B cell (primary cell): ENCODE data around the gene FTO. TPM values are rescaled to one million over a fixed set of nuclear protein-coding genes. Genes with fewer than 3 reads are reported as not detected.
"Not testable (repeated sequence)": the region's sequence is repeated elsewhere in the genome, so short reads cannot be mapped to it uniquely, and the experiment has no call there.

ENCODE experiments used
- ATAC-seq: fragments of 200-7000 bp; cut with Tn5 transposase; one replicate; pipeline ENCODE4 v1.10.0; 2021; ENCODE audit warnings: low read depth, mild to moderate bottlenecking, moderate number of reproducible peaks, moderate library complexity
- CTCF ChIA-PET: fragments of 350-600 bp; sonication (Branson Sonifier 250); formaldehyde crosslinking; loops from one replicate; lab custom pipeline; 2021; ENCODE audit warnings: antibody characterized with exemption, inconsistent platforms; lab: Charles Lee
- POLR2A ChIA-PET: fragments of 350-600 bp; sonication (Branson Sonifier 250); formaldehyde crosslinking; loops from one replicate; lab custom pipeline; 2021; ENCODE audit warnings: antibody characterized with exemption; lab: Charles Lee
- DNase-seq: peaks from one replicate; pipeline ENCODE4 v3.0.0; 2013
- H2AFZ ChIP-seq: 2 replicates; pipeline ENCODE4 v1.6.1; 2012; ENCODE audit warnings: mild to moderate bottlenecking, low read depth, low read length; ENCODE audit not compliant: insufficient read depth, poor library complexity, severe bottlenecking
- H3K27ac ChIP-seq, 2 donors: 1 replicate in 1 of 2; 2 replicates in 1 of 2; pipeline ENCODE4 v1.5.1; 2012 to 2013; ENCODE audit warnings: low read length in 2 of 2, mild to moderate bottlenecking in 2 of 2, moderate library complexity in 1 of 2
- H3K27me3 ChIP-seq, 4 experiments: fragments of 200-600 bp in 1 of 4; sonication (generic) in 1 of 4; replicated peaks in 1 of 4; 1 replicate in 2 of 4; 2 replicates in 2 of 4; pipeline versions ENCODE4 v1.6.1 to v1.7.0; 2013 to 2016; ENCODE audit warnings: low read length in 3 of 4, mild to moderate bottlenecking in 2 of 4, mixed read lengths in 1 of 4, moderate library complexity in 1 of 4; ENCODE audit not compliant: insufficient read depth in 4 of 4, control insufficient read depth in 3 of 4; ENCODE audit errors: control extremely low read depth in 1 of 4
- H3K36me3 ChIP-seq, 2 experiments: replicated peaks in 1 of 2; 1 replicate in 1 of 2; 2 replicates in 1 of 2; pipeline versions ENCODE4 v1.6.1 to v1.7.1; 2013; ENCODE audit warnings: low read length in 1 of 2; ENCODE audit not compliant: insufficient read depth in 2 of 2, control insufficient read depth in 1 of 2; ENCODE audit errors: control extremely low read depth in 1 of 2, extremely low read depth in 1 of 2
- H3K4me1 ChIP-seq, 2 donors: fragments of 200-600 bp in 1 of 2; sonication (generic) in 1 of 2; 1 replicate in 1 of 2; 2 replicates in 1 of 2; pipeline versions ENCODE4 v1.5.1 to v1.6.1; 2013 to 2017; ENCODE audit warnings: low read length in 2 of 2; ENCODE audit not compliant: control insufficient read depth in 2 of 2, insufficient read depth in 2 of 2
- H3K4me2 ChIP-seq: replicated peaks from 2 replicates; pipeline ENCODE3; 2012; ENCODE audit warnings: mild to moderate bottlenecking, low read depth, low read length; ENCODE audit not compliant: poor library complexity, severe bottlenecking
- H3K4me3 ChIP-seq, 5 experiments: fragments of 200-600 bp in 1 of 5; sonication (generic) in 1 of 5; 1 replicate in 3 of 5; 2 replicates in 2 of 5; pipeline versions ENCODE4 v1.5.1 to v1.7.0; 2011 to 2016; ENCODE audit warnings: low read length in 4 of 5, mild to moderate bottlenecking in 4 of 5, low read depth in 2 of 5, control low read depth in 1 of 5, moderate library complexity in 1 of 5; ENCODE audit not compliant: insufficient read depth in 1 of 5; ENCODE audit errors: control extremely low read depth in 1 of 5, extremely low read depth in 1 of 5
- H3K79me2 ChIP-seq: fragments of 200-600 bp; sonication (generic); one replicate; pipeline ENCODE4 v1.6.0; 2016; ENCODE audit warnings: low read length; ENCODE audit not compliant: control insufficient read depth, insufficient read depth
- H3K9ac ChIP-seq: fragments of 200-600 bp; sonication (generic); 2 replicates; pipeline ENCODE4 v1.6.1; 2017; ENCODE audit warnings: mild to moderate bottlenecking, low read length, moderate library complexity
- H3K9me3 ChIP-seq, 3 donors: one replicate each; pipeline versions ENCODE4 v1.6.1 to v1.7.1; 2013; ENCODE audit warnings: low read length in 2 of 3; ENCODE audit not compliant: control insufficient read depth in 2 of 3, insufficient read depth in 1 of 3; ENCODE audit errors: control extremely low read depth in 1 of 3
- H4K20me1 ChIP-seq: 2 replicates; pipeline ENCODE4 v1.6.0; 2012; ENCODE audit warnings: mild to moderate bottlenecking, low read length; ENCODE audit not compliant: insufficient read depth, control insufficient read depth, poor library complexity, severe bottlenecking
- H3K27ac Mint-ChIP-seq: one replicate; pipeline ENCODE4 v1.8.0; 2021; ENCODE audit warnings: mixed read lengths
- H3K27me3 Mint-ChIP-seq: one replicate; pipeline ENCODE4 v1.8.0; 2021; ENCODE audit warnings: mixed read lengths
- H3K4me1 Mint-ChIP-seq: one replicate; pipeline ENCODE4 v1.8.0; 2021; ENCODE audit warnings: mixed read lengths
- H3K4me3 Mint-ChIP-seq: one replicate; pipeline ENCODE4 v1.8.0; 2021; ENCODE audit warnings: mixed read lengths
- H3K9me3 Mint-ChIP-seq: one replicate; pipeline ENCODE4 v1.8.0; 2022; ENCODE audit warnings: mixed read lengths; ENCODE audit not compliant: insufficient read depth
- EZH2 ChIP-seq: IDR thresholded peaks from 2 replicates; pipeline ENCODE4 v1.6.1; 2012; ENCODE audit warnings: borderline replicate concordance, low read depth, mild to moderate bottlenecking, moderate library complexity, low read length; ENCODE audit not compliant: insufficient read depth, poor library complexity, severe bottlenecking
- WGBS: methylation state at CpG from one replicate; pipeline ENCODE4 v1.1.5; 2013; ENCODE audit warnings: missing lambda C conversion rate; ENCODE audit not compliant: insufficient coverage; 5-methylcytosine and 5-hydroxymethylcytosine counted together
- intact Hi-C: fragments of 100-400 bp; cut with micrococcal nuclease; formaldehyde crosslinking; loops from one replicate; pipeline ENCODE4 v1.10.0; 2022
- polyA plus RNA-seq: library from polyadenylated mRNA; depleted of rRNA; stranded (reverse); fragments of >200 nt; gene quantifications from 2 replicates; pipeline ENCODE4 v1.2.3, GENCODE V29; 2012
- total RNA-seq, 2 donors: library from RNA; stranded (reverse); fragments of 120-200 nt in 1 of 2; gene quantifications; 1 replicate in 1 of 2; 2 replicates in 1 of 2; pipeline versions ENCODE4 v1.2.3 to v1.2.4, GENCODE V29; 2013 to 2022
- TF ChIP-seq, protein P1 (sequence below): fragments of 200-600 bp; IDR thresholded peaks from one replicate; pipeline ENCODE4 v1.8.0; 2022; ENCODE audit warnings: antibody characterized with exemption, mild to moderate bottlenecking

FTO gene
- total and polyA plus RNA-seq, 2 donors (not counting 1 experiment from before 2014, with no cell fraction given): 26.5 to 68.5 TPM

DNA sequence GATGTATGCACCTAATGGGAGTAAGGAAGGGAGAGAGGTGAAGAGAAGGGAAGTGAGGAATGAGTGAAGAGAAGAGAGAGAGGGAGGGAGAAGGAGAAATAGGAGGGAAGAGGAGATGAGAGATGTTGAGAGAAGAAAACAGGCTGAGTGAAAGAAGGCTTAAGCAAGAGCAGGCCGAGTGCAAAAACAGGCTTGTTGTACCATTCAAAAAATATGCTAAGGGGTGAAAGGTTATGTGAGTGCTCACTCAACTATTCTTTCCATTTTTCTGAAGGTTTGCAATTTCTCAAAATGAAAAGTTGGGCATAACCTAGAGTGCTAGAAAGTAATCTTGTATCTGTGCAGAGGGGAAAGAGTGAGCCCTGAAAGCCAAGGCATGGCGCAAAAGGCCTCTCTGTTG, 23.2 kb upstream of the FTO start:
- Mint-ChIP-seq H3K27me3 (no peaks in the 10 kb centered on the region), H3K27ac (no peak overlapping the region), H3K9me3 (peaks cover 1% of the 10 kb centered on the region), H3K4me1 (no peaks in the 10 kb centered on the region), H3K4me3 (no peak overlapping the region)
- H3K9me3 ChIP-seq: peaks cover 0 to under 1% (median 0%) of the 10 kb centered on the region in 3 donors
- H3K4me1 ChIP-seq: no peaks in the 10 kb centered on the region
- TF ChIP-seq, protein P1, sequence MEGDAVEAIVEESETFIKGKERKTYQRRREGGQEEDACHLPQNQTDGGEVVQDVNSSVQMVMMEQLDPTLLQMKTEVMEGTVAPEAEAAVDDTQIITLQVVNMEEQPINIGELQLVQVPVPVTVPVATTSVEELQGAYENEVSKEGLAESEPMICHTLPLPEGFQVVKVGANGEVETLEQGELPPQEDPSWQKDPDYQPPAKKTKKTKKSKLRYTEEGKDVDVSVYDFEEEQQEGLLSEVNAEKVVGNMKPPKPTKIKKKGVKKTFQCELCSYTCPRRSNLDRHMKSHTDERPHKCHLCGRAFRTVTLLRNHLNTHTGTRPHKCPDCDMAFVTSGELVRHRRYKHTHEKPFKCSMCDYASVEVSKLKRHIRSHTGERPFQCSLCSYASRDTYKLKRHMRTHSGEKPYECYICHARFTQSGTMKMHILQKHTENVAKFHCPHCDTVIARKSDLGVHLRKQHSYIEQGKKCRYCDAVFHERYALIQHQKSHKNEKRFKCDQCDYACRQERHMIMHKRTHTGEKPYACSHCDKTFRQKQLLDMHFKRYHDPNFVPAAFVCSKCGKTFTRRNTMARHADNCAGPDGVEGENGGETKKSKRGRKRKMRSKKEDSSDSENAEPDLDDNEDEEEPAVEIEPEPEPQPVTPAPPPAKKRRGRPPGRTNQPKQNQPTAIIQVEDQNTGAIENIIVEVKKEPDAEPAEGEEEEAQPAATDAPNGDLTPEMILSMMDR: no peak
- no peak for TF ChIP-seq EZH2
- H3K27ac ChIP-seq: no peak overlapping the region
- no peaks in the 10 kb centered on the region for H4K20me1 ChIP-seq
- H3K36me3 ChIP-seq: peaks cover 3% of the 10 kb centered on the region in 2 experiments
- H3K27me3 ChIP-seq: no peaks in the 10 kb centered on the region
- ChIA-PET CTCF (no interaction called here), POLR2A (no interaction called here)
- H2AFZ ChIP-seq: no peak overlapping the region
- H3K4me3 ChIP-seq: no peak overlapping the region
- intact Hi-C loops: no loop called here
- DNase-seq (no peak), ATAC-seq (no peak)
- WGBS: 100% methylated on average over 1 of the region's 2 CpGs
- H3K9ac ChIP-seq: no peak overlapping the region
- no peaks in the 10 kb centered on the region for H3K79me2 ChIP-seq
- H3K4me2 ChIP-seq: no peak overlapping the region

DNA sequence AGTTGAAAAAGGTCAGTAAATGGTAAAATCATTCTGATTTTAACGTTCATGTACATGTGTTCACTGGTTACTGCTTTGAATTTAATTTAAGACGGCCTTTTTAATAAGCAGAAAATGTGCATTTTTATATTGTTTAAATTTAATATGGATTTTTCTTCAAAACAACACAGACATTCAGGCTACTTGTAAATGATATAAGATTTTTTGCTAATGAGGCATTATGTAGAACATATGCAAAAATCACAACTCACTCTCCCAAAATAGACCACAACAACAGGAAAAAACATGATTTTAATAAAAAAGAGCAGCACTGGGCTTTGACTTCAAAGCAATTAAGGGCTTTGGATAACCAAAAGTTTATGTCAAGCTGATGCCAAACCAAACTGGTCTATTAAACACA, 22.6 kb upstream of the FTO start:
- Histone ChIP-seq H3K27me3 (no peaks in the 10 kb centered on the region), H3K4me1 (no peaks in the 10 kb centered on the region), H3K4me3 (no peak overlapping the region), H3K79me2 (no peaks in the 10 kb centered on the region), H3K36me3 (peaks cover 3 to 5% of the 10 kb centered on the region in 2 experiments), H4K20me1 (no peaks in the 10 kb centered on the region), H3K9ac (no peak overlapping the region), H3K4me2 (no peak overlapping the region), H3K9me3 (peaks cover 0 to 2% (median 0%) of the 10 kb centered on the region in 3 donors), H2AFZ (no peak overlapping the region), H3K27ac (no peak overlapping the region)
- H3K9me3 Mint-ChIP-seq: peaks cover 1% of the 10 kb centered on the region
- no peak for DNase-seq
- intact Hi-C loops: no loop called here
- no peaks in the 10 kb centered on the region for H3K27me3 Mint-ChIP-seq
- no peak overlapping the region for H3K4me3 Mint-ChIP-seq
- no peaks in the 10 kb centered on the region for H3K4me1 Mint-ChIP-seq
- ChIA-PET CTCF (no interaction called here), POLR2A (interaction anchor here (0.5 kb wide), 1 partner anchor 15 kb away, joined by 3 read pairs; no protein-coding TSS in a partner anchor)
- no peak for TF ChIP-seq EZH2
- TF ChIP-seq, protein P1: no peak
- ATAC-seq: no peak
- no peak overlapping the region for H3K27ac Mint-ChIP-seq
- no CpG with 5 or more reads among the region's 2 CpGs for WGBS

DNA sequence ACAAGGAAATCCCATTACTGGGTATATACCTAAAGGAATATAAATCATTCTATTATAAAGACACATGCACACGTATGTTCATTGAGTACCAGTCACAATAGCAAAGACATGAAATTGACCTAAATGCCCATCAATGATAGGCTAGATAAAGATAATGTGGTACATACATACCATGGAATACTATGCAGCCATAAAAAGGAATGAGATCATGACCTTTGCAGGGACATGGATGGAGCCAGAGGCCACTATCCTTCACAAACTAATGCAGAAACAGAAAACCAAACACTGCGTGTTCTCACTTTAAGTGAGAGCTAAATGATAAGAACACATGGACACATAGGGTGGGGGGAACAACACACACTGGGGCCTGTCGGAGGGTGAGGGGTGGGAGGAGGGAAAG, 18.6 kb upstream of the FTO start:
- H3K4me3 Mint-ChIP-seq, H3K27ac ChIP-seq, H3K4me2 ChIP-seq, H3K4me1 Mint-ChIP-seq, H3K9me3 ChIP-seq, H4K20me1 ChIP-seq, H3K27ac Mint-ChIP-seq, H3K27me3 Mint-ChIP-seq, ATAC-seq, DNase-seq, H3K9ac ChIP-seq, H3K4me3 ChIP-seq, intact Hi-C loops, H3K36me3 ChIP-seq, H3K9me3 Mint-ChIP-seq, CTCF ChIA-PET, H3K4me1 ChIP-seq, H3K27me3 ChIP-seq, H3K79me2 ChIP-seq, POLR2A ChIA-PET, H2AFZ ChIP-seq: not testable (repeated sequence)
- WGBS: 100% methylated on average over 1 of the region's 3 CpGs
